ENCODE data around the gene DDX5. TPM values are rescaled to one million over a fixed set of nuclear protein-coding genes. Genes with fewer than 3 reads are reported as not detected.

DDX5 gene
- polyA plus RNA-seq (ENCODE audit: insufficient read length in 4 of 4), result 100 to 1,000 TPM; 721 to 857 (median 802) TPM

GRCh38 chr17:64506201-64506575 is at the start of gene DDX5:
TSS of gene DDX5 (minus strand) at chr17:64506289. CDS start at chr17:64506119, 170 bp downstream.
- DNase-seq (ENCODE audit: low read depth in 4 of 4, low spot score in 2 of 4), result peak; percentile 89 to 93 (median 90)

DNA sequence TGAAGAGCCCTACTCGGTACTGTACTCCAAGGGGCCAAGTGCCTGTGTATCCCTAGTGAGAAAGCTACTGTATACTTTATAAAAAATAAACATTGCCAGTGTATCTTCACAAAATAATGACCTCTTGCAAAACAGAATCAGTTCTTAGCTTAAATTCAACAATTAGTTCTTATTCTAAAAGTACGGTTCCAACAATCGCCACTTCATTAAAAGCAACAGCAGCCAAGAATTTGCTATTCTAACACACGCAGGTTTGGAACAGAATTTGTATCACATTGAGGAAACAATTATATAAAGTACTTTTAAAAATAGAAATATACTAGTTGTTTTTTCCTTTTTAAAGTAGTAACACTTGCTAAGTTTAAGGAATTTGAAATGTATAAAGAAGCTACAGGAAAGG is 49.2 kb upstream of the DDX5 start:
- no peak for DNase-seq (ENCODE audit: low read depth in 4 of 4, low spot score in 2 of 4)

- DNase-seq (ENCODE audit: low read depth in 4 of 4, low spot score in 2 of 4), result no peak
Measured at GRCh38 chr17:64554028-64554637, 48.0 kb upstream of the DDX5 start.

- no peak for DNase-seq (ENCODE audit: low read depth in 4 of 4, low spot score in 2 of 4)
Measured at GRCh38 chr17:64551461-64551860, 45.4 kb upstream of the DDX5 start.

- DNase-seq (ENCODE audit: low read depth in 4 of 4, low spot score in 2 of 4), result no peak
Measured at GRCh38 chr17:64547319-64547718, 41.2 kb upstream of the DDX5 start.

DNA sequence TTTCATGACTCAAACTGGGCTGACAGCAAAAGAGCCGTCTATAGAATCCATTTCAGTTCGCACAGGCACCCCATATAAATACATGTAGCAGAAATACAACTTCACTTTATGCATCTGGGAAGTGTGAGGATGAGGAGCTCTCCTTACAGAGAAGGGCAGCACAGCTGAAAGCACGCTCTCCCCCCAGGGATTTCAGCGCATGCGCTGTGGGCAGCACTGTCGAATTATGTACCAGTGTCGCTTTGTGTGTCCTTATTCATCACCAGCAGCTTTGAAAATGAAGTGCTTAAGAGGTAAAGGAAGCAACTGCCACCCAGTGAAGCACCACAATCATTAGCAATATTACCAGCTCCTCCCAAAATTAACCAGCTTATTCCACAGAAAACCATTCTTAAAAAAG is 40.6 kb upstream of the DDX5 start:
- DNase-seq (ENCODE audit: low read depth in 4 of 4, low spot score in 2 of 4), result no peak

DNA sequence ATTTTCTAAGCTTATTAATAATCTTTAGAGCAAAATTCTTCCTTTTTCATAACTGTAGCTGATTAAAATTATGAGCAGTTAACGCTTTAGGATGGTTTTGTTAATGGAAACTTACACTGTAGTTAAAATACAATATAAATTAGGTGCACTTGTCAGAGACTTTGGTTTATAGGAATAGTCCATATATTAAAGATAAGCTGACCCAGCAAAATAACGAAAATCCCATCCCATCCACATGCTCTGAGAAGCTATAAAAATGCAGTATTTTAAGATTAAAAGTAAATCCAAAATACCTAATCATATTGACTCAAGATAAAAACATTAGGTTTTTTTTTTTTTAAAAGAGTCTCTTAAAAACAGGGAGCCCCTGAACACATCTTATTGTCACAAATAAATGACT is 38.7 kb upstream of the DDX5 start:
- no peak for DNase-seq (ENCODE audit: low read depth in 4 of 4, low spot score in 2 of 4)

- no peak for DNase-seq (ENCODE audit: low read depth in 4 of 4, low spot score in 2 of 4)
Measured at GRCh38 chr17:64540118-64540776, 34.2 kb upstream of the DDX5 start.

DNA sequence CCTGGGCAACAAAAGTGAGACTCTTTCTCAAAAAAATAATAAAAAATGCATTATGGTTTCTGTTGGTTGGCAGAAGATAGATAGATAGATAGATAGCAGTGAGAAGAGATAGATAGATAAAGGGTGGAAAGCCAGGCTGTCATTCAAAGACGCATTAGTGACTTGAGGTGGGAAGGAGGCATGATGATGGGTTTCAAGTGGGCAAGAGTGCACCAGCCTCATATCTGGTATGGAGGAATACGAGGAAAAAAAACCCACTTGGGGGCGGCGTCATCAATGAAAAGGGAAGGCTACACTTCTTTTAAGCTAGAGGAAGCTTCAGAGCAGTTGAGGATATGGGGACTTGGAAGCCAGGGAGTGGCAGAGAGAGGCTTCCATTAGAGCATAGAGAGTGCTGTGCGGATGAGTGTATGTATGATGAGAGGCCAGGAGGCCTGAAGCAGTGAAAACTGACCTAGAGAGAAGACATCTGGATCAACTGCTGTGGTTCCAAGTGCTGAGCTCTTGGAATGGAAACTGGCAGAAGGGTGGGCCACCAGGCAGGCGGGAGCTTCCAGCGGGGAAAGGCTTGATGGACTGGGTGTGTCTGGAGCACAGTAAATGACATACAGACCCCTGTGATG is 32.5 kb upstream of the DDX5 start:
- no peak for DNase-seq (ENCODE audit: low read depth in 4 of 4, low spot score in 2 of 4)

GRCh38 chr17:64537488-64537887 is 31.4 kb upstream of the DDX5 start:
- DNase-seq (ENCODE audit: low read depth in 4 of 4, low spot score in 2 of 4), result no peak

- DNase-seq (ENCODE audit: low read depth in 4 of 4, low spot score in 2 of 4), result no peak
Measured at GRCh38 chr17:64536913-64537312, 30.8 kb upstream of the DDX5 start.

DNA sequence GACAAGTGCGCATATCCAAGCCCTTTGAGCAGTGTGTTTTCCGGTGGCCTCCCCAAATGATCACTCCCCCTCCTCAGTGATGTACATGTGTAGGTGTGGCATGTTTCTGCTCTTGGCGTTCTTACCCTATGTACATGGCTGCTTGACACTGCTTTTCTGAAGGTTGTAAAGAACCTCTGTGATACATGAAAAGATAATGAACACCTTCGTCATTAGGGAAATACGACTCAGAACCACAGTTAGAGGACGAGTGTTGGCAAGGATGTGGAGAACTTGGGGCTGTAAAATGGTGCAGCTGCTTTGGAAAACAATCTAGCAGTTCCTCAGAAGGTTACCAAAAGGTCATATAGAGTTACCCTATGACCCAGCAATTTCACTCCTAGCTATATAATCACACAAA is 29.3 kb upstream of the DDX5 start:
- DNase-seq (ENCODE audit: low read depth in 4 of 4, low spot score in 2 of 4), result no peak

DNA sequence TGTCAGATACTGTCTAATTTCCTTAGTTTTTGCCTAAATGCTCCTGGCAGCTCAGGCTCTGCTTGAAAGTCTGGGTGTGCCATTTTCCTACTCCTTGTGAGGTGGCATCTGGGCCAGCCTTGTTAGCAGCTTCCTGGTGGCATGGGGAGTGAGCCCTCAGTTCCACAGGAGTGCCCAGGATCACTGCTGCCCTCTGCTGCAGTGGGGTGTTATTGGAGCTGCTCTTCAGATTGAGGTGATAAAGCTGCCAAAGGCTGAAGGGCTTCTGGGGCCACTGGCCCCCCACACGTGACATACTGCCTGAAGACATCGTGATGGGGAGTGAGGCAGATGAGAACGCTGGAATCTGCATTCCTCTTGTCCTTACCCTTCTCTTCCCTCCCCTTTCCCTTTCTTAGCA is 28.1 kb upstream of the DDX5 start:
- no peak for DNase-seq (ENCODE audit: low read depth in 4 of 4, low spot score in 2 of 4)

DNA sequence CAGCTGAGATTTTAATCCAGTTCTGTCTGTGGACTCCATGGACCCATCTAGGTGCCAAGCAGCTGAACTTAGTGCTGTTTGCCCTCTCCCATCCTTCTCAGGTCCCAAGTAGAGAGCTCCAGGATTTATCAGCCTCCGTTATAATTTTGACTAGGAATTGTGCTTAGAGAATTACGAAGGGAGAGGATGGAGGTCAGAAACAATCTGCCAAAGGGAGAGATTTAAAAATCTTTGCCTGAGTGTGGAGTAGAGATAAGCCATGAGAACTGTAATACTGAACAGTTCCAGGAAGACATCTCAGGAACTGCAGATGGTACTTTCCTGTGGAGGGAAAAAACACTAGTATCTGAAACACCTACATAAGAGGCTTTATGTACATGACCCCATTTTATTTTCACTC is 27.7 kb upstream of the DDX5 start:
- no peak for DNase-seq (ENCODE audit: low read depth in 4 of 4, low spot score in 2 of 4)

DNA sequence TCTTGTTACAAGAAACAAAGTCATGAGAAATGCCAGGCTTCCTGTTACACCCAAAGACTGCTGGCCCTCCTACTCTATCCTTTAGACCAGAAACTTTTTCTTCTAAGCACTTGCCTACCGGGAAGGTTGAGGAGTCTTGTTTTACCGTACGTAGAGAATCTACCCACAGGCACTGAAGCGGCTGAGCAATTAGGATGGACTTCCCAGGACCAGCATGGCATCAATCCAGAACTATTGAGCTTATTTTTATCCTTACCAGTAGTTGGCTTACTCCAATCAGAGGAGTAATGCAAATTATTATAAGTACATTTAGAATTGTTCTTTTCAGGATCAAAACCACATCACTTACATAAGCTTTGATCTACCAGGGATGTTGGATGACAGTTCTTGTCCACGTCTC is 26.3 kb upstream of the DDX5 start:
- no peak for DNase-seq (ENCODE audit: low read depth in 4 of 4, low spot score in 2 of 4)

DNA sequence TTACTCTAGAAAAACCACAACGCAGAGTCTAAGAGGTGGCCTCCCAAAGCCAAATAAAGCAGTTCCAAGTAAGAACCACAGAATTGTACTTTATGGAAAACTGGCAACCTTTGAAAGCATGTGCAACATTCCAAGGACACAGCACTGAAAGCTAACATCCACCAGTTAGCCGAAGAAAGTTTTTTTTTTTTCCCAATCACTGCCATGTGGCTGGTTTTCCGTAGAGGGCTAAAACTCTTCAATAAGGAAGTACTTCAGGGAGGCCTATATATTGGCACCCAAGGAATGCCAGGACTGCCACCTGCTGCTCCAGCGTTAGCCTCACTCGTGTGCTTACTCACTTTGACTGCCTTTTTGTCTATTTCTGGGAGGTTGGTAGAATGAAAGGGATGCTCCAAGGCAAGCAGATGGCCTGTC is 25.9 kb upstream of the DDX5 start:
- no peak for DNase-seq (ENCODE audit: low read depth in 4 of 4, low spot score in 2 of 4)

DNA sequence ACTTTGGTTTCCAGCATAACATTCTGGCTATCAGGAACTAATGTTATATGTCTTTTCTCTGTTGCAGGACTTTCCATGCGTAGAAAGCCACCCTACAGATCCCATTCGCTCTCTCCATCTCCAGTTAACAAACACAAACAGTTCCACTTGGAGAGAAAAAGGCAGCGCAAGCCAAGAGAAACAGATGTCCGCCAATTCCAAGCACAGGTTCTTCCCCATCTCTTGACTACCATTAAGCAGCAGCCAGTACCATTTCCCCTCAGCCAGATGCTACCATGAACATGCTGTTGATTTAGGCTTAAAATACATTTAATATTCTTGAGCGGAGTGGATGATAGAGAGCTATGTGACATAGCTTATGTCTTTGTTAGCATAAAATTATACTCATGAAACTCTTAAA is 23.1 kb upstream of the DDX5 start:
- no peak for DNase-seq (ENCODE audit: low read depth in 4 of 4, low spot score in 2 of 4)

- DNase-seq (ENCODE audit: low read depth in 4 of 4, low spot score in 2 of 4), result no peak
Measured at GRCh38 chr17:64527914-64528313, 21.8 kb upstream of the DDX5 start.

DNA sequence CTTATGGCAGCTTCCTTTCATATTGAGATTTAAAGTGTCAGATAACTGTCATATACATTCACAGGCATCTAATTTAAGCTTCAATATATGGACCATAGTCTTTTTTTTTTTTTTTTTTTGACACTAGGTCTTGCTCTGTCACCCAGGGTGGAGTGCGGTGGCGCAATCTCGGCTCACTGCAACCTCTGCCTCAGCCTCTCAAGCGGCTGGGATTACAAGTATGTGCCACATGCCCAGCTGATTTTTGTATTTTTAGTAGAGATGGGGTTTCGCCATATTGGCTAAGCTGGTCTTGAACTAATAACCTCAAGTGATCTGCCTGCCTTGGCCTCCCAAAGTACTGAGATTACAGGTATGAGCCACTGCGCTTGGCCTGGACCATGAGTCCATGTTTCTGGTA is 14.3 kb upstream of the DDX5 start:
- no peak for DNase-seq (ENCODE audit: low read depth in 4 of 4, low spot score in 2 of 4)

- DNase-seq (ENCODE audit: low read depth in 4 of 4, low spot score in 2 of 4), result no peak
Measured at GRCh38 chr17:64519601-64520000, 13.5 kb upstream of the DDX5 start.

- no peak for DNase-seq (ENCODE audit: low read depth in 4 of 4, low spot score in 2 of 4)
Measured at GRCh38 chr17:64515829-64516228, 9.7 kb upstream of the DDX5 start.

- DNase-seq (ENCODE audit: low read depth in 4 of 4, low spot score in 2 of 4), result no peak
Measured at GRCh38 chr17:64515419-64515818, 9.3 kb upstream of the DDX5 start.

All from left renal cortex interstitium (tissue), 4 donors.